GM23338 (cell line): Measurements from ENCODE around the gene ARG2. TPM values are rescaled to one million over a fixed set of nuclear protein-coding genes. Genes with fewer than 3 reads are reported as not detected.

Experiments
- ATAC-seq: fragments of 200-7000 bp; cut with Tn5 transposase; 3 replicates; pipeline ENCODE4 v1.9.1; 2020
- DNase-seq: peaks from one replicate; pipeline ENCODE4 v3.0.0-alpha.2; 2015; ENCODE audit warnings: low spot score
- H2AFZ ChIP-seq: fragments of 200-600 bp; sonication (generic); 2 replicates; pipeline ENCODE4 v1.8.0; 2016; ENCODE audit warnings: antibody characterized with exemption, mild to moderate bottlenecking, moderate library complexity
- H3F3A ChIP-seq: fragments of 200-600 bp; sonication (generic); replicated peaks from 2 replicates; pipeline ENCODE4 v1.8.0; 2017; ENCODE audit warnings: antibody characterized with exemption, mixed run types, low read depth
- H3K27ac ChIP-seq: fragments of 200-600 bp; sonication (generic); 2 replicates; pipeline ENCODE4 v1.6.1; 2016; ENCODE audit warnings: low read depth
- H3K27me3 ChIP-seq: fragments of 200-600 bp; sonication (generic); 2 replicates; pipeline ENCODE4 v1.8.0; 2016; ENCODE audit warnings: mild to moderate bottlenecking, mixed run types, moderate library complexity; ENCODE audit not compliant: insufficient read depth
- H3K36me3 ChIP-seq: fragments of 200-600 bp; sonication (generic); 2 replicates; pipeline ENCODE4 v1.8.0; 2016; ENCODE audit warnings: mild to moderate bottlenecking; ENCODE audit not compliant: insufficient read depth
- H3K4me1 ChIP-seq: fragments of 200-600 bp; sonication (generic); 2 replicates; pipeline ENCODE4 v1.8.0; 2016; ENCODE audit warnings: mild to moderate bottlenecking, moderate library complexity; ENCODE audit not compliant: insufficient read depth
- H3K4me2 ChIP-seq: fragments of 200-600 bp; sonication (generic); 2 replicates; pipeline ENCODE4 v1.7.1; 2017; ENCODE audit warnings: mixed run types
- H3K4me3 ChIP-seq: fragments of 200-600 bp; sonication (generic); 2 replicates; pipeline ENCODE4 v1.6.1; 2016; ENCODE audit warnings: mixed run types
- H3K79me2 ChIP-seq: fragments of 200-600 bp; sonication (generic); replicated peaks from 2 replicates; pipeline ENCODE4 v1.8.0; 2017; ENCODE audit warnings: mild to moderate bottlenecking; ENCODE audit not compliant: insufficient read depth
- H3K9me2 ChIP-seq: fragments of 200-600 bp; sonication (generic); 2 replicates; pipeline ENCODE4 v1.8.0; 2017; ENCODE audit not compliant: insufficient read depth
- H4K20me1 ChIP-seq: fragments of 200-600 bp; sonication (generic); replicated peaks from 2 replicates; pipeline ENCODE4 v1.8.0; 2017; ENCODE audit warnings: mild to moderate bottlenecking; ENCODE audit not compliant: insufficient read depth
- H3K27ac Mint-ChIP-seq: 2 replicates; pipeline ENCODE4 v1.8.0; 2020; ENCODE audit warnings: inconsistent platforms, mild to moderate bottlenecking, moderate library complexity, mixed read lengths
- H3K27me3 Mint-ChIP-seq: 3 replicates; pipeline ENCODE4 v1.8.0; 2022; ENCODE audit warnings: low read depth, mild to moderate bottlenecking, moderate library complexity, mixed read lengths, inconsistent platforms; ENCODE audit not compliant: insufficient read depth, poor library complexity
- H3K36me3 Mint-ChIP-seq: 3 replicates; pipeline ENCODE4 v1.8.0; 2021; ENCODE audit warnings: low read depth, mild to moderate bottlenecking, inconsistent platforms, moderate library complexity, mixed read lengths
- H3K4me1 Mint-ChIP-seq: 3 replicates; pipeline ENCODE4 v1.8.0; 2020; ENCODE audit warnings: mild to moderate bottlenecking, inconsistent platforms, mixed read lengths
- H3K4me3 Mint-ChIP-seq: 3 replicates; pipeline ENCODE4 v1.8.0; 2021; ENCODE audit warnings: moderate library complexity, mild to moderate bottlenecking, inconsistent platforms, mixed read lengths
- H3K9me3 Mint-ChIP-seq: 3 replicates; pipeline ENCODE4 v1.8.0; 2020; ENCODE audit warnings: moderate library complexity, mild to moderate bottlenecking, inconsistent platforms, mixed read lengths
- CREB1 ChIP-seq: fragments of 250-450 bp; sonication (Bioruptor Pico); IDR thresholded peaks from 2 replicates; pipeline ENCODE4 v1.5.0; 2020; ENCODE audit warnings: low read depth, mild to moderate bottlenecking, moderate library complexity
- CTCF ChIP-seq, 2 experiments: fragments of 200-600 bp in 1 of 2; sonication (generic) in 1 of 2; conservative IDR thresholded peaks; 2 replicates each; pipeline versions ENCODE4 v1.5.1 to v1.6.1; 2016 to 2017; ENCODE audit warnings: antibody characterized with exemption in 2 of 2, low read depth in 2 of 2, mild to moderate bottlenecking in 2 of 2, moderate library complexity in 1 of 2
- EZH2 ChIP-seq: fragments of 200-600 bp; sonication (generic); IDR thresholded peaks from one replicate; pipeline ENCODE4 v1.8.0; 2017; ENCODE audit warnings: antibody characterized with exemption, mild to moderate bottlenecking, low read depth; ENCODE audit not compliant: unreplicated experiment
- EZH2phosphoT487 ChIP-seq: fragments of 200-600 bp; sonication (generic); IDR thresholded peaks from one replicate; pipeline ENCODE4 v1.8.1; 2018; ENCODE audit warnings: antibody characterized with exemption; ENCODE audit not compliant: unreplicated experiment
- JUNB ChIP-seq: IDR thresholded peaks from one replicate; pipeline ENCODE4 v1.6.1; 2016; ENCODE audit warnings: antibody characterized with exemption; ENCODE audit not compliant: unreplicated experiment
- NANOG ChIP-seq: IDR thresholded peaks from 2 replicates; pipeline ENCODE4 v1.6.1; 2016; ENCODE audit warnings: antibody characterized with exemption, borderline replicate concordance
- STAT1 ChIP-seq: IDR thresholded peaks from one replicate; pipeline ENCODE4 v1.6.1; 2016; ENCODE audit warnings: antibody characterized with exemption; ENCODE audit not compliant: unreplicated experiment
- ZNF114 ChIP-seq: fragments of 250-450 bp; sonication (Bioruptor Pico); IDR thresholded peaks from 2 replicates; pipeline ENCODE4 v1.5.0; 2020; ENCODE audit warnings: mild to moderate bottlenecking, moderate library complexity
- ZNF331 ChIP-seq: fragments of 250-450 bp; sonication (Bioruptor Pico); IDR thresholded peaks from 2 replicates; pipeline ENCODE4 v1.5.0; 2020; ENCODE audit warnings: low read depth, mild to moderate bottlenecking, moderate library complexity
- ZNF462 ChIP-seq: fragments of 250-450 bp; sonication (Bioruptor Pico); IDR thresholded peaks from 2 replicates; pipeline ENCODE4 v1.5.0; 2020; ENCODE audit warnings: mild to moderate bottlenecking, moderate library complexity
- polyA plus RNA-seq: library from polyadenylated mRNA; unstranded; fragments of >200 nt; fragmentation: Nextera tagmentation; extraction: Ambion mirVana; gene quantifications from 2 replicates; pipeline ENCODE4 v1.2.1, GENCODE V29; 2016
- total RNA-seq: library from RNA; depleted of rRNA; stranded (reverse); fragments of >200 nt; shearing (Covaris generic); gene quantifications from 2 replicates; pipeline ENCODE4 v1.2.3, GENCODE V29; 2014

ARG2 gene
- total and polyA plus RNA-seq, 2 experiments from 2014 or later = 42.7 to 69.4 TPM

- no peak for TF ChIP-seq ZNF462 (CRISPR knock-in tag)
- no peak for TF ChIP-seq EZH2phosphoT487
- no peak for TF ChIP-seq STAT1
- no peak for TF ChIP-seq JUNB
- no peak for TF ChIP-seq ZNF114
- no peak for TF ChIP-seq CREB1
- no peak for TF ChIP-seq ZNF331 (CRISPR knock-in tag)
- no peak for TF ChIP-seq NANOG
- TF ChIP-seq EZH2 = no peak
Observed at GRCh38 chr14:67570453-67570852, 49.3 kb upstream of the ARG2 start (continued).

- peaks cover 18% of the 10 kb centered on the region for H3K4me1 Mint-ChIP-seq
- no peaks in the 10 kb centered on the region for H3K36me3 ChIP-seq
- H3K27me3 ChIP-seq = no peaks in the 10 kb centered on the region
- H3K27ac Mint-ChIP-seq = no peak overlapping the region
- no peak overlapping the region for H3K4me3 Mint-ChIP-seq
- no peaks in the 10 kb centered on the region for H4K20me1 ChIP-seq
- no peak overlapping the region for H2AFZ ChIP-seq
- DNase-seq = peak; percentile 84
- no peak overlapping the region for H3K4me2 ChIP-seq
- H3K27ac ChIP-seq = no peak overlapping the region
- H3K9me3 Mint-ChIP-seq = no peaks in the 10 kb centered on the region
- H3K36me3 Mint-ChIP-seq = peaks cover 17% of the 10 kb centered on the region
- ATAC-seq = peak; percentile 90
- no peak for TF ChIP-seq ZNF331 (CRISPR knock-in tag)
- TF ChIP-seq CTCF (conservative IDR thresholded peaks at IDR 0.05; ENCODE audit: low read depth in 2 of 2) = peak; percentile 94 to 97
- TF ChIP-seq CREB1 = peak; percentile 21; the same call in 1 of the 2 replicates
- TF ChIP-seq NANOG = no peak
- H3K27me3 Mint-ChIP-seq = peaks cover 3% of the 10 kb centered on the region
- no peaks in the 10 kb centered on the region for H3F3A ChIP-seq
- no peaks in the 10 kb centered on the region for H3K79me2 ChIP-seq
- no peaks in the 10 kb centered on the region for H3K4me1 ChIP-seq
- no peak overlapping the region for H3K4me3 ChIP-seq
- H3K9me2 ChIP-seq = no peaks in the 10 kb centered on the region
Observed at GRCh38 chr14:67571275-67571990, 48.3 kb upstream of the ARG2 start.
